ENCODE results near the gene FAM149B1.

Gene FAM149B1

DNA sequence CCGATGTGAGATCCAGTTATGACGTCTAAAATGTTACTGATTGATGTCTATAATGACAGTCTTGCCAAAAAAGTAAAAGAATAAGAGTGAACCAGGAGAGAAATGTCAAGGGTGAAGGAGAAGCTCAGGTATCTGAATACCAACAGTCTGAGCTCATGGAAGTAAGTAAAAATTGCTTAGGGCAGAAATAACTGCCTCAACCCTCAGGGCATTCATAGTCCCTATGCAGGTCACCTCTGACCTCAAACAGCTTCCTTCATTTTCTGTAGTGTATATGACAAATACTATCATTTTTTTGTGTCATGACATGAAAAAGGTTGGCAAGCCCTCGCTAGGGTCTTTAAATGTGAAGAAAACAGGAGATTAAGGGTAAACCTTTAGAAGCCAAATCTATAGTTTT is 125.5 kb downstream of the FAM149B1 start:
- no peak for DNase-seq

Data from retina (tissue), 1 donor.